GM20431 (cell line): Measurements from ENCODE around the gene NRF1.
"Not testable (repeated sequence)": the region's sequence is repeated elsewhere in the genome, so short reads cannot be mapped to it uniquely, and the experiment has no call there.

Experiments
- in situ Hi-C: fragments of 300-500 bp; cut with MseI, MboI; formaldehyde crosslinking; loops from one replicate; pipeline ENCODE4 v1.15.0; 2020; ENCODE audit warnings: low sequenced_read_pairs; ENCODE audit not compliant: unreplicated experiment

Gene NRF1

DNA sequence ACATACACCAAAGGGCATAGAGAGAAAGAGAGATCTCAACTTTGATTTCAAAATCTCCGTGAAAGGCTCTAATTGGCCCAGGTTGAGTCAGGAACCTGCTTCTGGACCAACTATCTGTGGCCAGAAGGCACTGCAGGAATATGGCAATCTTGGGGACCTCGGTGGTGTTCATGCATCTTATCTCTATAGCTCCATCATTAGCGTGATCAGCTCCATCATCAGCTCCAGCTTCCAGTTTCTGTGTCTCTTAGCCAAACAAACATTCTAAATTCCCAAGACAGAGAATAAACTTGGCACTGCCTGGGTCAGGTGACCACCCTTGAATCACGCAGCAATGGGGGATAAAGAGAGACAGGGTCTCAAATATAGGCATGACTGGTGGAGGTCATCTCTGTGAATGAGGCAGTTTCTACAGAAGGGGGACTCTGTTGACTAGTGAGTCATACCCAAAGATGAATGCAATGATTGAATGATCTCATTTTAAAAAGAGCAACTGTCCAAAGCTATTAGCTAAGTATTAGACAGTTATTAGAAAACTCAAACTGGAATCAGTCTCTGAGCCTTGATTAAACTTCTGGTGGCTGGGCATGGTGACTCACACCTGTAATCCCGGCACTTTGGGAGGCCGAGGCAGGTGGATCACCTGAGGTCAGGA, 5.4 kb upstream of the NRF1 start:
- in situ Hi-C loops = no loop called here

DNA sequence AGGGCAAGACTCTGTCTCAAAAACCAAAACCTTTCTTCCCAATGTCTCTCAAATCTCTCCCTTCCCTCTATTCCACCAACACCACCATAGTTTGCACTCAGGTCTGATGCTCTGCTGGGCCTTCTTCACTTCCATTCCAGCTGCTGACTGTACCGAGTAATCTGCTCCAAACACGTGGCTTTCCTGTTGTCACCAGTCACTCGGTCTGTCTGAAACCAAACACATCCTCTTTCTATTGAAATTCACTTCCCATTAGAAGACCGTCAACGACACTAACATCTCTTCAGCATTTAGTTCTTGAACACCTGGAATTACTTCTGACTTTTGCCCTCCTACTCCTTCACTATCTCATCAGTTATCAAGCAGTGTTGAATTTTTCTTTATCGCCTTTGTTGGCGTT, 4.7 kb upstream of the NRF1 start:
- in situ Hi-C loops = no loop called here

DNA sequence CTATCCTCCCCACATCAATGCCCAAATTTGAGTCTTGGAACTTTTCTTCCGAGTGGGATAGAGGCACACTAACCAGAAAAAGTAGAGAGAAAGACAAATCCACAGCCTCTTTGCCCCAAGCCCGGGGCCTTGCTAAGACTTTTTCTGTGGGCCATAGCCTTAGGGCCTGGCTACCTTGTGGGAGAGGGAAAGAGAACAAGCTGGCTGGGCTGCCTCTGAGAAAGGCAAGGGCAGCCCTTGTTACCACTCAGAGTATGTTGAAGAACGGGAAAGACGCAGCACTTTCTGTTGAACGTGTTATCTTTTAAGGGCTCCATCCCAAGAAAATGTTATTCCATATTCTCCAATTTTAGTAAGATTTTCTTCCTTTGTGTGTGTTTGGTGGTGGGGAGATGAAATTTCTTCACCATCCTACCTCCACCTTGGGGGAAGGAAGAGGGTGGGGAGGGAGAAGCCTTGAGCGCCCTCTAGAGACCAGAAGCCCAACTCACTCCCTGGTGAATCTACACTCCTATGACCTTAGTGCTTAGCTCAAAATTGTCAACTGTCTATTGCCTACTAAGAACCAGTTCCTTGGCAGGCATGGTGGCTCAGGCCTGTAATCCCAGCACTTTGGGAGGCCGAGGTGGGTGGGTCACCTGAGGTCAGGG, 3.9 kb upstream of the NRF1 start:
- in situ Hi-C loops = no loop called here

GRCh38 chr7:129609666-129610065, 1.9 kb upstream of the NRF1 start:
- in situ Hi-C loops = no loop called here

DNA sequence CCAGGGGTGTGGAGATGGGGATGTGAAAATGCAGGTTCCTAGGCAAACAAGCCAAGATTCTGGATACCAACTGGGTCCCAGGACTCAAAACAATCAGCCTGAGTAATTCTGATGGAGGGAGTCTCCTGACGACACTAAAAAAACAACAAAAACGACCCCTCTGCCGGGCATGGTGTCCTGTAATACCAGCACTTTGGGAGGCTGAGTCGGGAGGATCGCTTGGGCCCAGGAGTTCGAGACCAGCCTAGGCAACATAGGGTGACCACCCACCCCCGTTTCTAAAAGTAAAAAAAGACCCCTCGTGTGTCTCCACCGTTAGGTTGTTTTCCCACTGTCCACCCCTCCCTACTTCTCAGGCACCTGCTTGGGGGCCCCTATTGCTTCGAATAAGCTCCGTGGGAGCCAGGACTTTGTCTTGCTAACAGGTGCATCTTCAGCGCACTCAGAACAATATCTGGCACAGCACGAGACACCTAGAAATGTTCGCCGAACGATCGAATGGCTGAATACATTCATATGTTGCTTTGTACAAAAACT, 743 bp upstream of the NRF1 start:
- in situ Hi-C loops = no loop called here

DNA sequence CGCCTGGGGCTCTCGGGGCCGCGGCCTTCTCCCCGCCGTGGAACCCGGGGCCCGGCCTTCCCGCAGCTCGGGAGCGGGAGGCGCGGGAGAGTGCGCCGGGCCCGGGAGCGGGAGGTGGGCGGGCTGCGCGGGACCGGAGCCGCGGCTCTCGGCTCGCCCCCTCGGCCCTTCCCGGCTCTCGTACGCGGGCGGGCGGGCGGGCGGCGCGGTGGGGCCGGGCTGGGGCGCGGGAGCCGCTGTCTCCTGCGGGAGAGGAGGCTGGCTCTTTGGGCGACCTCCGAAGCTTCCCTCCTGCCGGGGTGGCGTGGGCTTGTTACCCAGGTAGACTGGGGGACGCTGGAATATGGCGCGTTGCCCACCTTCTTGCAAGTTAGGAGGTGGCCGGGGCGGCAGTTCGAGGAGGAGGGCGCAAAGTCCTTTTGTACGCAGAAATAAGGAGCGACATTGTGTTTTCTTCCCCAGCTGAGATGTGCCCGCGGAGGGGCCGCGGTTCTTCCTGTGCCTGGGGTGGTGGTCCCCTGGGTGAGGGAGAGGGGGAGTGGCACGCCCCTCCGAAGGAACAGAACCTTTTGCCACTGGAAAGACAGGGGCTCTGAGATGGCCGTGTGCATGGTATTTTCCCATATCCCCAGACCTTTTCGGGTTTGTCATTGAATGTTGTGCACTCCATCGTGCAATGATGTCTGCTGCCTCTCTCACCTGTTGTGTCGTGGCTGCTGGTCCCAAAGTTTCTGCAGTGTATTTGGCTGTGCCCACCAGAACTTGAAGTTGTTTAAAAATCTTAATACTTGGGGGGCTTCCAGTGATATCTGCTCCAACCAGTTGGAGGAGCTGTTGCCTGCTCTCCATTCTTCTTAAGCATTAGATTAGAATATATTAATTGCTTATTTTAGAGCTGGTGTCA, 844 bp downstream of the NRF1 start:
- in situ Hi-C loops = no loop called here

DNA sequence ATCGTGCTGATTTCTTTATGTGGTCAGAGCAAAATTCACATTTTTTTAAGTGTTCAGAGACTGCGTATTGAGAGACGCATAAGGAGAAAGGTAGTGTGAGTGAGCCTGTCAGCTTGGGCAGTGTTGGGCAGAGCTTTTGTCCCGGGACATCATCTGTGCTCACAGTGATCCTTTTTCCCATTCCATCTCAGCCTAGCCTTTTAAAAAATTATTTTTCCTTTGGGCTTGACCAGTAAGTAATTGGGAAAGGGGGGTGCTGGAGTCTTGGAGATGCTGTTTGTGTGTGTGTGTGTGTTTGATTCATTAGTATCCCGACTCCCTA, 1.5 kb downstream of the NRF1 start:
- in situ Hi-C loops = no loop called here

- in situ Hi-C loops = no loop called here
Observed at GRCh38 chr7:129615018-129615417, 3.5 kb downstream of the NRF1 start.

DNA sequence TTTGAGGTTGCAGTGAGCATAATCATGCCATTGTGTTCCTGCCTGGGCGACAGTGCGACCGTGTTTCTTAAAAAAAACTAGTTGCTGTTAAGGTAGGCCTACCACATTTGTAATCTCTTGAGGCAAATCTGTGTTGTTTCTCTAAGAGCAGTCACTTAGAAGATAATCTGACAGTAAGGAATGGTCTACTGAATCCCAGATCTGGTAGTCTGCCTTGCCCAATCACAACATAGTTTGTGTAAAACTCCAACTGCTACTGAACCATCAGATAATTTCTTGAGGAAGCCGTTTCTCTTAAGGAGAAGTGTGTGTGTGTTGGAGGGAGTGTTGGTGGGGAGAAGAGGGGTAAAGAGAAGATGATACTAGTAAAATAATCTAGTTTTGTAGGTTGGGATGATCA, 5.0 kb downstream of the NRF1 start:
- in situ Hi-C loops = no loop called here

DNA sequence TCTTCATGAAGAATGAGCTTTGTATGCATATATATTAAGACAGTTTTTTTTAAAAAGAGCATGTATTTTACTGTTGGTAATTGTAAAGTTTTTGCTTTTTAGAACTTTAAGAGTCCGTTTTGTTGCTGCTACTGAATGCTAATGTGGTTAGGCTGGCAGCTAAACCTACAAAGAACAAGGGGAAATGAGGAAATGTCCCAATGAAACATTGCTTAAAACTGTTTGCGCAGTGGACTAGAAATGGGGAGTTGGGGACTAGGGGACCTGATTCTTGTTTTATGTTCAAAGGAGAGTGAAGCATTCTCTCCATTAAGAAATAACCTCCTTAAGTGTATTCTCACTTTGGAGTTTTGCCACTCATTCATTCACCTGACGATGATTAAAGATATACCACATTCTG, 5.7 kb downstream of the NRF1 start:
- in situ Hi-C loops = no loop called here

- in situ Hi-C loops = no loop called here
Observed at GRCh38 chr7:129617652-129618051, 6.1 kb downstream of the NRF1 start.

GRCh38 chr7:129626896-129627295, 15.4 kb downstream of the NRF1 start:
- in situ Hi-C loops = no loop called here

GRCh38 chr7:129630341-129630740, 18.8 kb downstream of the NRF1 start:
- in situ Hi-C loops = no loop called here

DNA sequence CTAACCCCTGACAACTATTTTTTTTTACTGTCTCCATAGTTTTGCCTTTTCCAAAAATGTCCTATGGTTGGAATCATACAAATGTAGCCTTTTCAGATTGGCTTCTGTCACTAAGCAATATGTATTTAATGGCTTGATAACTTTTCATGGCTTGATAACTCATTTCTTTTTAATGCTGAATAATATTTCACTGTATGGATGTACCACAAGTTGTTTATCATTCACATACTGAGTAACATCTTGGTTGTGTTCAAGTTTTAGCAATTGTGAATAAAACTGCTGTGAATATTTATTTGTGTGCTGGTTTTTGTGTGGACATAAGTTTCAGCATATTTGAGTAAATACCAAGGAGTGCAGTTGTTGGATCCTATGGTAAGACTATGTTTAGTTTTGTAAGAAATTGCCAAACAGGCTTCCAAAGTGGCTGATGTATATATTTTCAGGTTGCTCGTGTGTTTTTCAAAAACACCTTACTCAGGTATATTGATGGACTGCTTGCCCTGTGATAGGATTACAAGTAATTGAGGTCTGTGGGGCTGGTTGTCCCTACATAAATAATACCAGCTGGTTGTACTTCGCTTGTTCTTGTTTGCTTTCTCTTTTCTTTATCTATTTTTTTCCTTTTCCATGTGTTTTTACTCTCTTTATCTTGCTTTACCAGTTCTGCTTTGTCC, 23.0 kb downstream of the NRF1 start:
- in situ Hi-C loops = no loop called here

GRCh38 chr7:129635300-129636029, 23.9 kb downstream of the NRF1 start:
- in situ Hi-C loops = no loop called here

- in situ Hi-C loops = not testable (repeated sequence)
Observed at GRCh38 chr7:129636030-129636550, 24.6 kb downstream of the NRF1 start.

GRCh38 chr7:129636641-129637040, 25.1 kb downstream of the NRF1 start:
- in situ Hi-C loops = no loop called here

- in situ Hi-C loops = no loop called here
Observed at GRCh38 chr7:129640400-129640799, 28.9 kb downstream of the NRF1 start.

DNA sequence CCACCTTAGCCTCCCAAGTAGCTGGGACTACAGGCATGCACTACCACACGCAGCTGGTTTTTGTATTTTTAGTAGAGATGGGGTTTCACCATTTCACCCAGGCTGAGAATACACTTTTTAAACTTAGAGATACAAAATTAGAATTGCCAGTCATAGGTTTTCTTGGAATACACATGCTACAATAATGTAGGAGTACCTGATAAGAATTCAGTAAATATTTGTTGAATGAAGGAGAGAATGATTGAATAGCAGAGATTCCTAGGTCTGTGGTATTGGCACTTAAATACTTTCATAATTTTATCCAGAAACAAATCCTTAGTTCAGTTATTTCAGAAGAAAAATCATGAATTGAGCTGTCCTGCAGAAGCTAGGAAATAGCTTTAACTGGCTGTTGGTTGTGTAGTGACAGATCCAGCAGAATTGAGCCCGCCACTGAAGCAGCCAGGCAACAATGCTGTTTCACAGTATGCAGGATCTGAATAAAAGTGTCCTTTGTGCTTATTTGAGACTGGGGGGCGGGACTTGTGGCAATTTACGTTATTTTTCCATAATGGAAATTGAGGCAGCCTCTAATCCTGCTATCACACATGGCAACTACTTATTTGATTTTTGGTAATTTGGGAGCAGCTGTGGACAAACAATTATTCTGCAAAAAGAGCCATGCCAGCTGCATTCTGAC, 31.5 kb downstream of the NRF1 start:
- in situ Hi-C loops = no loop called here
